Activated T-helper 17 cell treated with anti-CD3 and anti-CD28 coated beads, Interleukin-2, amount 50 U/mL, for 72 hours (primary cell): ENCODE measurements around the gene SH3TC1. TPM values are rescaled to one million over a fixed set of nuclear protein-coding genes. Genes with fewer than 3 reads are reported as not detected.

Experiments
- ATAC-seq: fragments of 150-1000 bp; cut with Tn5 transposase; replicated peaks from 2 replicates; pipeline ENCODE4 v1.10.0; 2021; ENCODE audit warnings: mild to moderate bottlenecking, moderate library complexity
- H3K27ac Mint-ChIP-seq: one replicate; pipeline ENCODE4 v1.8.0; 2022; ENCODE audit warnings: mixed read lengths
- H3K27me3 Mint-ChIP-seq: one replicate; pipeline ENCODE4 v1.8.0; 2022; ENCODE audit warnings: mixed read lengths
- H3K36me3 Mint-ChIP-seq: one replicate; pipeline ENCODE4 v1.8.0; 2022; ENCODE audit warnings: low read depth, mild to moderate bottlenecking, mixed read lengths
- H3K4me1 Mint-ChIP-seq: one replicate; pipeline ENCODE4 v1.8.0; 2022; ENCODE audit warnings: mixed read lengths
- H3K4me3 Mint-ChIP-seq: one replicate; pipeline ENCODE4 v1.8.0; 2022; ENCODE audit warnings: mild to moderate bottlenecking, mixed read lengths
- H3K9me3 Mint-ChIP-seq: one replicate; pipeline ENCODE4 v1.8.0; 2022; ENCODE audit warnings: mixed read lengths
- total RNA-seq, 2 donors: library from RNA; stranded (reverse); gene quantifications; one replicate each; pipeline ENCODE4 v1.2.3, GENCODE V29; 2022

SH3TC1 gene
- total RNA-seq, 2 donors from 2014 or later: 23.1 to 37.4 TPM

- ATAC-seq: no peak
- no peak overlapping the region for H3K27ac Mint-ChIP-seq
Observed at GRCh38 chr4:8181844-8182243, 17.2 kb upstream of the SH3TC1 start.

GRCh38 chr4:8182294-8182693 lies 16.8 kb upstream of the SH3TC1 start:
- Mint-ChIP-seq H3K4me1 (no peaks in the 10 kb centered on the region), H3K4me3 (no peak overlapping the region), H3K9me3 (no peaks in the 10 kb centered on the region), H3K27ac (no peak overlapping the region), H3K36me3 (no peaks in the 10 kb centered on the region), H3K27me3 (no peaks in the 10 kb centered on the region)
- ATAC-seq: no peak

More at GRCh38 chr4:8181844-8182243, 17.2 kb upstream of the SH3TC1 start:
- H3K4me3 Mint-ChIP-seq: no peak overlapping the region
- no peaks in the 10 kb centered on the region for H3K36me3 Mint-ChIP-seq
- H3K9me3 Mint-ChIP-seq: no peaks in the 10 kb centered on the region
- no peaks in the 10 kb centered on the region for H3K27me3 Mint-ChIP-seq
- H3K4me1 Mint-ChIP-seq: no peaks in the 10 kb centered on the region

- Mint-ChIP-seq H3K27ac (no peak overlapping the region), H3K27me3 (no peaks in the 10 kb centered on the region), H3K4me1 (no peaks in the 10 kb centered on the region), H3K36me3 (no peaks in the 10 kb centered on the region), H3K4me3 (no peak overlapping the region), H3K9me3 (no peaks in the 10 kb centered on the region)
- no peak for ATAC-seq
Observed at GRCh38 chr4:8182858-8183725, 16.0 kb upstream of the SH3TC1 start.

GRCh38 chr4:8184061-8184460 lies 15.0 kb upstream of the SH3TC1 start:
- no peak for ATAC-seq
- Mint-ChIP-seq H3K9me3 (no peaks in the 10 kb centered on the region), H3K4me3 (no peak overlapping the region), H3K27me3 (no peaks in the 10 kb centered on the region), H3K4me1 (no peaks in the 10 kb centered on the region), H3K27ac (no peak overlapping the region), H3K36me3 (no peaks in the 10 kb centered on the region)

- Mint-ChIP-seq H3K9me3 (no peaks in the 10 kb centered on the region), H3K4me3 (no peak overlapping the region), H3K4me1 (no peaks in the 10 kb centered on the region), H3K36me3 (no peaks in the 10 kb centered on the region), H3K27me3 (no peaks in the 10 kb centered on the region), H3K27ac (no peak overlapping the region)
- ATAC-seq: peak; percentile 85
Observed at GRCh38 chr4:8185295-8185694, 13.8 kb upstream of the SH3TC1 start.

GRCh38 chr4:8185930-8186329 lies 13.2 kb upstream of the SH3TC1 start:
- ATAC-seq: no peak
- H3K4me1 Mint-ChIP-seq: no peaks in the 10 kb centered on the region
- H3K27me3 Mint-ChIP-seq: no peaks in the 10 kb centered on the region
- H3K27ac Mint-ChIP-seq: no peak overlapping the region
- no peaks in the 10 kb centered on the region for H3K9me3 Mint-ChIP-seq
- H3K36me3 Mint-ChIP-seq: no peaks in the 10 kb centered on the region
- no peak overlapping the region for H3K4me3 Mint-ChIP-seq

- Mint-ChIP-seq H3K4me1 (no peaks in the 10 kb centered on the region), H3K27ac (no peak overlapping the region), H3K9me3 (no peaks in the 10 kb centered on the region), H3K27me3 (no peaks in the 10 kb centered on the region), H3K4me3 (no peak overlapping the region), H3K36me3 (no peaks in the 10 kb centered on the region)
- no peak for ATAC-seq
Observed at GRCh38 chr4:8188085-8188484, 11.0 kb upstream of the SH3TC1 start.

GRCh38 chr4:8188743-8189550 lies 10.1 kb upstream of the SH3TC1 start:
- no peak for ATAC-seq
- H3K27me3 Mint-ChIP-seq: no peaks in the 10 kb centered on the region
- H3K27ac Mint-ChIP-seq: no peak overlapping the region
- no peaks in the 10 kb centered on the region for H3K4me1 Mint-ChIP-seq
- H3K4me3 Mint-ChIP-seq: no peak overlapping the region
- H3K9me3 Mint-ChIP-seq: no peaks in the 10 kb centered on the region
- H3K36me3 Mint-ChIP-seq: no peaks in the 10 kb centered on the region

- Mint-ChIP-seq H3K36me3 (no peaks in the 10 kb centered on the region), H3K9me3 (no peaks in the 10 kb centered on the region), H3K27ac (no peak overlapping the region), H3K4me1 (no peaks in the 10 kb centered on the region), H3K27me3 (no peaks in the 10 kb centered on the region), H3K4me3 (no peak overlapping the region)
- ATAC-seq: no peak
Observed at GRCh38 chr4:8189551-8190466, 9.3 kb upstream of the SH3TC1 start.

- no peaks in the 10 kb centered on the region for H3K9me3 Mint-ChIP-seq
- ATAC-seq: no peak
- no peak overlapping the region for H3K4me3 Mint-ChIP-seq
- no peaks in the 10 kb centered on the region for H3K4me1 Mint-ChIP-seq
- H3K27me3 Mint-ChIP-seq: no peaks in the 10 kb centered on the region
- no peak overlapping the region for H3K27ac Mint-ChIP-seq
- no peaks in the 10 kb centered on the region for H3K36me3 Mint-ChIP-seq
Observed at GRCh38 chr4:8191136-8191747, 7.8 kb upstream of the SH3TC1 start.

GRCh38 chr4:8192748-8193738 lies 6.0 kb upstream of the SH3TC1 start:
- Mint-ChIP-seq H3K4me3 (no peak overlapping the region), H3K36me3 (no peaks in the 10 kb centered on the region), H3K27ac (no peak overlapping the region), H3K27me3 (no peaks in the 10 kb centered on the region), H3K4me1 (no peaks in the 10 kb centered on the region), H3K9me3 (no peaks in the 10 kb centered on the region)
- ATAC-seq: peak; percentile 56

- H3K27me3 Mint-ChIP-seq: no peaks in the 10 kb centered on the region
- ATAC-seq: no peak
Observed at GRCh38 chr4:8194306-8195242, 4.5 kb upstream of the SH3TC1 start.

More at GRCh38 chr4:8194306-8195242, 4.5 kb upstream of the SH3TC1 start:
- Mint-ChIP-seq H3K4me3 (no peak overlapping the region), H3K9me3 (no peaks in the 10 kb centered on the region), H3K36me3 (no peaks in the 10 kb centered on the region), H3K4me1 (peaks cover 8% of the 10 kb centered on the region), H3K27ac (peak overlapping the region; percentile 13)
